DMS 273 treated with DMSO at 0.1 percent for 48 hours (cell line): Measurements from ENCODE around the gene VPS8.
"Not testable (repeated sequence)": the region's sequence is repeated elsewhere in the genome, so short reads cannot be mapped to it uniquely, and the experiment has no call there.

ENCODE experiments used
- DNase-seq: peaks from one replicate; lab custom pipeline; 2025; lab: John Stamatoyannopoulos, UW

Gene VPS8

DNA sequence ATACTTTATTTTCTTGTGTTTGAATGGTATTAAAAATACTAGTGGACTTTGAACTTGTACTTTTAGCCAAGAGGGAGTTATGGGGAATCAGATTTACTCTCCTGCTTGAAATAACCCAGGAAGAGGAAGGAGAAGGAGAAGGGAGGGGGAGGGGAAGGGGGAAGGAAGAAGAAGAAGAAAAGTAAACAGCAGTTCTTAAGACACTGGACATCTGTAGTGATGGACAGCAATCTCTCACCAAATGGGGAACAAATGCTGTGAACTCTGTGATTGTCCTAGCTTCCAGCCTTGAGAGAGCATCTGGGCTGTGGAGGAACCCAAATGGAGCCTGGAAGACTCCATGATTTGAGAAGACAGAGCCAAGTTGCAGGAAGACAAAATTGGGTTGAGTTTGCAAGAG is 52.0 kb downstream of the VPS8 start:
- no peak for DNase-seq

GRCh38 chr3:184868477-184868876 is 56.5 kb downstream of the VPS8 start:
- no peak for DNase-seq

GRCh38 chr3:184872200-184872599 is 60.2 kb downstream of the VPS8 start:
- DNase-seq = no peak

DNA sequence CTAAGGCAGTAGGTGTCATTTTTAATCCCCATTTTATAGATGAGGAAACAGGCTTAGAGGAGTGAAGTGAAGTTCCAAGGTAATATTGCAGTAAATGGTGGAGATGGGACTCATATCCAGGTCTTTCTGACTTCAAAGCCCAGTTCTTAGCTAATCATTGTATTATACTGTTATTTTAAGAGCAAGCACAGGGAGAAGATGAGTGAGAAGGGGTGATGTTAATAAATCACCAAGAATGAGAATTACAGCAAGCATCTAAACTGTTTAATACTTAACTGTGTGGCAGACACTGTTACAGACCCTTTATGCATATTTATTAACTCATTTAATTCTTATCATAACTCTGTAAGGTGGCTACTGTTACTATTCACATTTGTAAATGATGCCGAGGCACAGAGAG is 61.2 kb downstream of the VPS8 start:
- no peak for DNase-seq

- DNase-seq = no peak
Observed at GRCh38 chr3:184874709-184875644, 63.0 kb downstream of the VPS8 start.

DNA sequence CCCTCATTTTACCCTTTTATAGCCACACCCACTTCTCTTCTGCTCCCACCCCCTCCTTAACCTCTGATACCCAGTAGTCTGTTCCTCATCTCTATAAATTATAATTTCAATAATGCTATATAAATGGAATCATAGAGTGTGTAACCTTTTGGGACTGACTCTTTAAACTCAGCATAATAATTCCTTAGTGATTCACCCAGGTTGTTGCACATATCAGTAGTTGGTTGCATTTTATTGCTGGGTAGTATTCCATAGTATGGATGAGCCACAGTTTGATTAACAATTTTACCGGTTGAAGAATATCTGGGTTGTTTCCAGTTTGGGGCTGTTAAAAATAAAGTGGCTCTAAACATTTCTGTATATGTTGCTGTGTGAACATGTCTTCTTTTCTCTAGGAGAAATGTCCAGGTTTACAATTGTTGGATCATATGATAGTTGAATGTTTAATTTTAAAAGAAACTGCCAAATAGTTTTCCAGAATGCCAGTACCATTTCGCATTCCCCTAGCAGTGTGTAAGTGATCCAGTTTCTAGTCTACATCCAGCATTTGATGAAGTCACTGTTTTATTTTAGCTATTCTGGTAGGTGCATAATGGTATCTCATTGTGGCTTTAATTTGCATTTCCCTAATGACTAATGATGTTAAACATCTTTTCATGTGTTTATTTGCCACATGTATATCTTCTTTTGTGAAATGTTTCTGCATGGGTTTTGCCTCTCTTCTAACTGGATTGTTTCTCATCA is 68.5 kb downstream of the VPS8 start:
- DNase-seq = no peak

GRCh38 chr3:184884359-184885017 is 72.5 kb downstream of the VPS8 start:
- DNase-seq = no peak

DNA sequence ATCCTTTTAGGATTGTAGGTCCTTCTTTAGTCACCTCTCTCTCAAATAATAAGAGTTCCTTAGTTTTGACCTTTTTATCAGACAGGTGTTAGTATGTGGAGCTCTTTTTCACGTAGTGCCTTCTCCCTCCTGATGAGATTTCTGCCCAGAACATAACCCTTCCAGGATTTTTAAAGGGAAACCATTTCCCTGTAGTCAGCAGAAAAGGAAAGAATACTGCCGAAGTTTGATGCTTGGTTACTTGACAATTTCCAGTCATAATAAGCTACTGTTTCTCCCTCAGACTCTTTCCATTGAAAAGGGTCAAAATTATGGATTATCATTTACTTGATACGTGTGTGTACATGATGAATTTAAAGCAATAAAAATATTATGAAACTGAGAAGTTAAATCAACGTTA is 73.1 kb downstream of the VPS8 start:
- DNase-seq = no peak

- DNase-seq = no peak
Observed at GRCh38 chr3:184887574-184887973, 75.6 kb downstream of the VPS8 start.

DNA sequence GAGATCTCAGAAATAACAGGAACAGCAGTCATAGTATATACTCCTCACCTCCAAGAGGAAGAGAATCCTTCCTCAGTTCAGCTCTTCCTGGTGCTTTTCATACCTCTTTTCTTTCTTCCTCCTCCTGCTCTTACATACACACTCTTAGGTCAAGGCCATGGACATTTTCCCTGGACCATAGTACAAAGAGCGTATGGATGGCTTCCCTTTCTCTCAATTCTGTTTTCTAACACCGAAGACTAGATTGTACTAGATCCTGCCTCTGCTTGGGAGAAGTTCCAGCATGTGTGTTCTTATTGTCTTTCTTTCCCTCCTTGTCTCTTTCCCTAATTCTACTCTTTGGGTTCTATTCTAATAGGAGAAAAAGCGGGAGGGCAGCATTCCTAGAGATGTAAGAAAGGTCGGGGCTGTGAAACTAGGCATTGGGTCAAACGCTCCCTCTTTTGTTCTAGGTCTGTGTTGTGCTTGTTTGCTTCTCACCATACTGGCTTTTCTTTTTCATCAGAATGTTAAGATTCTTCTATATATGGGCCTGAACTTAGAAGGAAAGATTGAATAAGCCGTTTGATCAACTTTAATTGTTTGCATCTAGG is 77.4 kb downstream of the VPS8 start:
- DNase-seq = no peak

- DNase-seq = no peak
Observed at GRCh38 chr3:184894051-184894450, 82.1 kb downstream of the VPS8 start.

GRCh38 chr3:184895350-184895749 is 83.4 kb downstream of the VPS8 start:
- DNase-seq = no peak

DNA sequence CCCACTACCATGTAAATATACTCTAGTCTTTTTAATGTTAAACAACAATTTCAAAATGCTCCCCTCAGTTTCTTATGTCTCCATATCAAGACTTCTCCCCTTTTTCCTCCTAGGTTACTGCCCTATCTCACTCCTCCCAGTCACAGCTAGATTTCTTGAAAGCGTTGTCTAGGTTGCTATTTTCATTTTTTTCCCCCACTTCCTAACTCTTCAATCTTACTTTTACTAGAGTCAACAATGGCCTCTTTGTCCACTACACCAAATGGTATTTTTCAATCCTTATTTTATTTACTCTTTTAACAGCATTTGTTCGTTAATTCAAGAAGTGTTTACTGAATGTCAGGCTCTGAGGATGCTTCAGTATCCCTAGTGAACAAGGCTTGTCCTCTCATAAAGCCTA is 84.4 kb downstream of the VPS8 start:
- no peak for DNase-seq

GRCh38 chr3:184899953-184900595 is 88.1 kb downstream of the VPS8 start:
- DNase-seq = no peak

GRCh38 chr3:184907031-184907430 is 95.1 kb downstream of the VPS8 start:
- DNase-seq = not testable (repeated sequence)

DNA sequence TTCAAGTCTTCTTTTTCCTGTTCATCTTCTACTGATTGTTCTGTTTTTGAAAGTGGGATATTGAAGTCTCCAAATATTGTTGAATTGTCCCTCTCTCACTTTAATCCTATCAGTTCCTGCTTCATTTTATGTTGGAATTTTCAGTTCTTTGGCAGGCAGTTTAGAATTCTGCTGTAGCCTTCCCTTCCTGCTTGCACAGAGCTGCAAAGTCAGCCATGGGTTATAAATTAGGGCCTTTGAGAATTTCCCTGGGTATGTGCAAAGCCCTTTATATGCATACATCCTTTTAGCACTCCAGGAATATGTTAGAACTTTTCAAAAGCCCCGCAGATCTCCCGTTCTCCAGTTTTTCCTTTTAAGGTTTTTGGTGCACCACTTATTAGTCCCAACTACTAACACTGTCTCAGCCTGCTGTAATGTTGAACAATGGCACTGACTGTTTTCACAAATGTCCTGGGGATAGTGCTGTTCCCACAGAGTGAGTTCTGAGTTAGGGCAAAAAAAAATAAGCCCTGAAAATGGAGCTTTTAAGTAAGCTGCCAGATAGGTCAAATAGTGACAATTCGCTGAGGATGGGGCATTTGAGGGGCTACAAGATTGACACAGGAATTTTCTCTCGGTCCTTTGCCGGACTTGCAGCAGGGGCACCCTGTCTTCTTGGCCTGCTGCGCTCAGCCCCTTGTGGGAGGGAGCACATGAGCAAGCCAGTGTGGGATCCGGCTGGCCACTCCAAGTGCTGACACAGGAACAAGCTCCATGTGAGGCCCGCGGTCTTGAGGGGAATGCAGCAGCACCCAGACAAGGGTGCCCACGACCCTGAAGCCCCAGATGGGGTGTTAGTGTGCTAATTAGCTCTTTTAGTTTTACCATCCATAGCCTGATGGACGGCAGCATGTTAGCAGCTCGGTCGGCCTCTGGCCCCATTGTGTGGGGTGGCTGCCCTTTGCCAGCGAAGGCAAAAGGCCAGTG is 96.0 kb downstream of the VPS8 start:
- DNase-seq = no peak

DNA sequence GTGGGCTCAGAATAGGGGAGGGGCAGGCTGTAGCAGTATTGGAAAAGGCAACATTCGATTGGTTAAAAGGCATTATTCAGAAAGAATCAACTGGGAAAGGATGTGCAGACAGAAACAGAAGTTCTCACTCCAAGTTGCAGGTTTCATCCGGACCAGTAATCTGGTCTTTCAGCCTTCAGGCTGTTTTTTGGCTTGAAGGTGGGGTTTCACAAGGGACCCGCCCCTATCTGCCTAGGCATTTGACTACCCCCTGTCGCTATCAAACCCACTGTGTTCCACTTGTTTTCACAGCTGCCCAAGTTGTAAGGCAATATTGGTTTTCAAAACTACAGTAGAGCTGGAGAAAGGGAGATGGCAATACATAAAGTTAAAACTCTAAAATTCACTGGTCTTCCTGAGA is 96.9 kb downstream of the VPS8 start:
- no peak for DNase-seq

- no peak for DNase-seq
Observed at GRCh38 chr3:184910664-184911063, 98.7 kb downstream of the VPS8 start.

- DNase-seq = no peak
Observed at GRCh38 chr3:184911570-184911969, 99.6 kb downstream of the VPS8 start.

- DNase-seq = no peak
Observed at GRCh38 chr3:184912163-184912562, 100.2 kb downstream of the VPS8 start.

DNA sequence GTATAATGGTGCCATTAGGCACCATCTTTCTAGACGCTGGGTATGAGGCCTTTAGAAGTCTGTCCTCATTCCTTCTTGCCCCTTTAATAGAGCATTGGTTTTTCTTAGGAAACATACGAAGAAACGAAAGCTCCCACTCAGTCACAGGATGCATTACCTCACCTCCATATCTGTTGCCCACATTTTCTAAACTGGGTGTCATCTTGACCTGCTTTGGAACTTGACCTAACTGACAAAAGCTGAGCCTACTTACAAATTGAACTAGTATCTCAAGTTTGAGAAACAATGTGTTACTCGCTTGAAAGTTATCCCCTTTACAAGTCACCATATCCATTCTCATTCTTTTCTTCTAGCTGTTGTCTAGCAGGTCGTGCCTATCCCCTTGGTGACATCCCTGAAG is 102.7 kb downstream of the VPS8 start:
- no peak for DNase-seq
